HG03460 (cell line): ENCODE measurements around the gene VMP1.
"Not testable (repeated sequence)": the region's sequence is repeated elsewhere in the genome, so short reads cannot be mapped to it uniquely, and the experiment has no call there.

Experiments
- ATAC-seq: cut with Tn5 transposase; IDR thresholded peaks from one replicate; pipeline ENCODE4 v1.9.1; 2021; ENCODE audit not compliant: unreplicated experiment

VMP1 gene

GRCh38 chr17:59753522-59754467 is 46.3 kb downstream of the VMP1 start:
- no peak for ATAC-seq

- no peak for ATAC-seq
These were observed 47.1 kb downstream of the VMP1 start for GRCh38 chr17:59754552-59754951.

GRCh38 chr17:59755069-59755468 is 47.6 kb downstream of the VMP1 start:
- not testable (repeated sequence) for ATAC-seq

GRCh38 chr17:59756236-59756818 is 48.9 kb downstream of the VMP1 start:
- ATAC-seq: no peak

- no peak for ATAC-seq
These were observed 49.6 kb downstream of the VMP1 start for GRCh38 chr17:59757043-59757442.

GRCh38 chr17:59757470-59757869 is 50.0 kb downstream of the VMP1 start:
- ATAC-seq: no peak

- no peak for ATAC-seq
These were observed 50.5 kb downstream of the VMP1 start for GRCh38 chr17:59757881-59758385.

GRCh38 chr17:59758998-59759651 is 51.7 kb downstream of the VMP1 start:
- not testable (repeated sequence) for ATAC-seq

GRCh38 chr17:59760160-59760559 is 52.7 kb downstream of the VMP1 start:
- no peak for ATAC-seq

GRCh38 chr17:59761385-59762048 is 54.1 kb downstream of the VMP1 start:
- ATAC-seq: no peak

GRCh38 chr17:59762049-59762823 is 54.8 kb downstream of the VMP1 start:
- no peak for ATAC-seq

GRCh38 chr17:59762824-59763374 is 55.4 kb downstream of the VMP1 start:
- no peak for ATAC-seq

- ATAC-seq: no peak
These were observed 56.4 kb downstream of the VMP1 start for GRCh38 chr17:59763861-59764260.

GRCh38 chr17:59764292-59764741 is 56.9 kb downstream of the VMP1 start:
- no peak for ATAC-seq

GRCh38 chr17:59765038-59765437 is 57.6 kb downstream of the VMP1 start:
- no peak for ATAC-seq

- no peak for ATAC-seq
These were observed 59.0 kb downstream of the VMP1 start for GRCh38 chr17:59766491-59766890.

- no peak for ATAC-seq
These were observed 59.7 kb downstream of the VMP1 start for GRCh38 chr17:59767176-59767575.

- no peak for ATAC-seq
These were observed 62.4 kb downstream of the VMP1 start for GRCh38 chr17:59769887-59770286.

GRCh38 chr17:59771093-59771492 is 63.6 kb downstream of the VMP1 start:
- no peak for ATAC-seq

GRCh38 chr17:59775786-59776350 is 68.4 kb downstream of the VMP1 start:
- ATAC-seq: no peak
